Gastroesophageal sphincter (tissue), 4 donors: ENCODE measurements around the gene ACIN1. TPM values are rescaled to one million over a fixed set of nuclear protein-coding genes. Genes with fewer than 3 reads are reported as not detected.

Experiments
- ATAC-seq: fragments of 150-250 bp; one replicate; pipeline ENCODE4 v1.9.1; 2016; ENCODE audit warnings: mild to moderate bottlenecking, moderate library complexity
- H3K27ac ChIP-seq, 4 donors: fragments of 200-600 bp; sonication (generic) in 3 of 4; 1 replicate in 3 of 4; 2 replicates in 1 of 4; pipeline ENCODE4 v1.5.1; 2016 to 2019
- H3K27me3 ChIP-seq: fragments of 200-600 bp; sonication (generic); one replicate; pipeline ENCODE4 v1.5.1; 2019
- H3K36me3 ChIP-seq, 2 donors: fragments of 200-600 bp; sonication (generic); one replicate each; pipeline ENCODE4 v1.5.1; 2019; ENCODE audit warnings: control low read depth in 1 of 2
- H3K4me1 ChIP-seq, 3 donors: fragments of 200-600 bp; sonication (generic); 1 replicate in 2 of 3; 2 replicates in 1 of 3; pipeline ENCODE4 v1.5.1; 2016 to 2019; ENCODE audit warnings: control low read depth in 2 of 3
- H3K4me3 ChIP-seq, 2 donors: fragments of 200-600 bp; sonication (generic); one replicate each; pipeline ENCODE4 v1.5.1; 2019; ENCODE audit warnings: mild to moderate bottlenecking in 1 of 2, moderate library complexity in 1 of 2
- H3K9me3 ChIP-seq, 3 donors: fragments of 200-600 bp; sonication (generic); one replicate each; pipeline ENCODE4 v1.5.1; 2017 to 2019; ENCODE audit warnings: control low read depth in 2 of 3
- EP300 ChIP-seq: sonication (generic); formaldehyde crosslinking; IDR thresholded peaks from one replicate; pipeline ENCODE4 v1.6.1; 2017; ENCODE audit warnings: antibody characterized with exemption, mild to moderate bottlenecking
- POLR2A ChIP-seq, 2 donors: fragments of 450-650 bp; IDR thresholded peaks; one replicate each; pipeline ENCODE4 v1.6.1; 2017; ENCODE audit warnings: antibody characterized with exemption in 2 of 2, mild to moderate bottlenecking in 2 of 2, moderate library complexity in 1 of 2
- POLR2AphosphoS5 ChIP-seq: sonication (generic); formaldehyde crosslinking; IDR thresholded peaks from one replicate; pipeline ENCODE4 v1.6.1; 2017; ENCODE audit warnings: antibody characterized with exemption
- WGBS, 2 donors: methylation state at CpG; one replicate each; pipeline ENCODE4 v1.1.5; 2018; ENCODE audit warnings: low coverage in 1 of 2; 5-methylcytosine and 5-hydroxymethylcytosine counted together
- total RNA-seq, 4 donors: library from RNA; depleted of rRNA; stranded (reverse); fragments of >200 nt; gene quantifications; one replicate each; pipeline ENCODE4 v1.1.0, GENCODE V29; 2016
- TF ChIP-seq, protein P1 (sequence below), 4 experiments: fragments of 200-600 bp in 2 of 4; fragments of 450-650 bp in 2 of 4; sonication (generic) in 1 of 4; IDR thresholded peaks; one replicate each; pipeline ENCODE4 v1.5.1; 2017 to 2019; ENCODE audit warnings: antibody characterized with exemption in 4 of 4, mild to moderate bottlenecking in 2 of 4, moderate library complexity in 2 of 4

Gene ACIN1
- total RNA-seq, 4 donors from 2014 or later, result 55.7 to 121 (median 91.8) TPM

DNA sequence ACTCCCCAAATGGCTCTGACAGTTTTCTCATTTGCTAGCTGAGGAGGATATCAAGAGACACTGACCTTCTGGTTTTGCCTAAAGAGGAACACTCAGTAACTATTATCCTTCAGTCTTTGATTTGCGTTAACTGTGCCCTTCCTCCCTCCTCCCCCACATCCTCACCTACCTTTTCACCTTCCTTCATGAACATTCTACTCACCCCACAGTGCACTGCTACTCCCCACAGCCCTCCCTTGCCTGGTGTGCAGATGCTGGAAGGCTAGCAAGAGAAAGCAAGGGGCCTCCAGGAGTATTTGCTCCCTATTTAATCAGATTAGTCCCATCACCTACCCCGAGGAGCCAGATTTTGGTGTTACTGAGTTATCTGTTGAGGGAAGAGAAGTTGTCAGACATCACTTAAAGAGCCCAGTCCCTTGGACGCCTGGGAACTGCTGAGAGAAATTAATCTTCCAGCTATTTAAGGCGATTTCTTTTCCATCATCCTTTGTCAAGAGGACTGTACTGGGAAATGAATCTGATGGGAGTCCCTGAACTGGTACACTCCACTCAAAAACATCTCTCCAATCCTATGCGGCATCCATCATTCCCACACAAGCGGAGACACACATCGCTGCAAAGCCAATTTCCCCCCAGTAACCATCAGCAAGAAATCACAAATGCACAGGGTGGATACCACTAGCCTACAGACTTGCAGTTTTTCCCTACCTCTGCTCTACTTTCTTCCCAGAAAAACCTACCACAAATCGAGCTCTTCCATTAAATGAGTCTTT, 71.7 kb downstream of the ACIN1 start:
- no peak for TF ChIP-seq POLR2A (IDR thresholded peaks at IDR 0.05)
- TF ChIP-seq EP300, result no peak
- TF ChIP-seq, protein P1, sequence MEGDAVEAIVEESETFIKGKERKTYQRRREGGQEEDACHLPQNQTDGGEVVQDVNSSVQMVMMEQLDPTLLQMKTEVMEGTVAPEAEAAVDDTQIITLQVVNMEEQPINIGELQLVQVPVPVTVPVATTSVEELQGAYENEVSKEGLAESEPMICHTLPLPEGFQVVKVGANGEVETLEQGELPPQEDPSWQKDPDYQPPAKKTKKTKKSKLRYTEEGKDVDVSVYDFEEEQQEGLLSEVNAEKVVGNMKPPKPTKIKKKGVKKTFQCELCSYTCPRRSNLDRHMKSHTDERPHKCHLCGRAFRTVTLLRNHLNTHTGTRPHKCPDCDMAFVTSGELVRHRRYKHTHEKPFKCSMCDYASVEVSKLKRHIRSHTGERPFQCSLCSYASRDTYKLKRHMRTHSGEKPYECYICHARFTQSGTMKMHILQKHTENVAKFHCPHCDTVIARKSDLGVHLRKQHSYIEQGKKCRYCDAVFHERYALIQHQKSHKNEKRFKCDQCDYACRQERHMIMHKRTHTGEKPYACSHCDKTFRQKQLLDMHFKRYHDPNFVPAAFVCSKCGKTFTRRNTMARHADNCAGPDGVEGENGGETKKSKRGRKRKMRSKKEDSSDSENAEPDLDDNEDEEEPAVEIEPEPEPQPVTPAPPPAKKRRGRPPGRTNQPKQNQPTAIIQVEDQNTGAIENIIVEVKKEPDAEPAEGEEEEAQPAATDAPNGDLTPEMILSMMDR (IDR thresholded peaks at IDR 0.05), result no peak
- TF ChIP-seq POLR2AphosphoS5, result no peak
- ATAC-seq, result no peak
- Histone ChIP-seq H3K27ac (no peak overlapping the region), H3K27me3 (no peaks in the 10 kb centered on the region), H3K4me3 (no peak overlapping the region), H3K4me1 (peaks cover 0 to 6% (median 0%) of the 10 kb centered on the region in 3 donors), H3K9me3 (no peaks in the 10 kb centered on the region), H3K36me3 (peaks cover 0 to 46% of the 10 kb centered on the region in 2 donors)
- 67 to 74% methylated on average over 4 to 8 of the region's 8 CpGs for WGBS, 2 donors

GRCh38 chr14:23021889-23022442, 73.0 kb downstream of the ACIN1 start:
- Histone ChIP-seq H3K36me3 (peaks cover 0 to 35% of the 10 kb centered on the region in 2 donors), H3K27me3 (no peaks in the 10 kb centered on the region), H3K9me3 (no peaks in the 10 kb centered on the region), H3K4me3 (no peak overlapping the region), H3K27ac (no peak overlapping the region), H3K4me1 (no peaks in the 10 kb centered on the region)
- 59 to 60% methylated on average over 1 to 7 of the region's 7 CpGs for WGBS, 2 donors
- no peak for ATAC-seq
- TF ChIP-seq, protein P1 (IDR thresholded peaks at IDR 0.05), result no peak
- TF ChIP-seq EP300 (no peak), POLR2AphosphoS5 (no peak), POLR2A (IDR thresholded peaks at IDR 0.05) (no peak)

- no peaks in the 10 kb centered on the region for H3K27me3 ChIP-seq
- ATAC-seq, result no peak
- WGBS, 2 donors, result 51 to 65% methylated on average over 9 of the region's 9 CpGs
- H3K27ac ChIP-seq, result no peak overlapping the region
- no peaks in the 10 kb centered on the region for H3K4me1 ChIP-seq
- no peak for TF ChIP-seq EP300
- no peak for TF ChIP-seq POLR2AphosphoS5
- no peak overlapping the region for H3K4me3 ChIP-seq
- no peaks in the 10 kb centered on the region for H3K9me3 ChIP-seq
- peaks cover 0 to 30% of the 10 kb centered on the region in 2 donors for H3K36me3 ChIP-seq
Observed at GRCh38 chr14:23021434-23021833, 73.5 kb downstream of the ACIN1 start.

GRCh38 chr14:23020143-23021128, 74.5 kb downstream of the ACIN1 start:
- Histone ChIP-seq H3K9me3 (no peaks in the 10 kb centered on the region), H3K27me3 (no peaks in the 10 kb centered on the region), H3K4me1 (no peaks in the 10 kb centered on the region), H3K4me3 (no peak overlapping the region), H3K36me3 (peaks cover 0 to 20% of the 10 kb centered on the region in 2 donors), H3K27ac (no peak overlapping the region)
- TF ChIP-seq, protein P1 (IDR thresholded peaks at IDR 0.05), result no peak
- TF ChIP-seq EP300 (no peak), POLR2A (IDR thresholded peaks at IDR 0.05) (no peak), POLR2AphosphoS5 (no peak)
- no peak for ATAC-seq
- WGBS, 2 donors, result 90 to 100% methylated on average over 2 to 5 of the region's 7 CpGs

DNA sequence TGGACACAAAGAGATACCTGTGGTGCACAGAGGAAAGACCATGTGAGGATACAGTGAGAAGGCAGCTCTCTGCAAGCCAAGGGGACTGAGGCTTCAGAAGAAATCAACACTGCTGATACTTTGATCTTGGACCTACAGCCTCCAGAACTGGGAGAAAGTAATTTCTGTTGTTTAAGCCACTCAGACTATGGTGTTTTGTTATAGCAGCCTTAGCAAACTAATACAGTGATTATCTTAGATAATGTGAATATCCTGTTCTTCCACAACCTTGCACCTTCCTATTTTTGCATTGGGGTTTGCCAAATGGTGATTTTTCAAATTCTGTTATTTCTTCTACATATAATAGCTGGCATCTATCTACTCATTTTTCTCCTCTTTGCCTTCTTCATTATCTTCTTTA, 76.8 kb downstream of the ACIN1 start:
- Histone ChIP-seq H3K27ac (no peak overlapping the region), H3K27me3 (no peaks in the 10 kb centered on the region), H3K4me1 (no peaks in the 10 kb centered on the region), H3K9me3 (no peaks in the 10 kb centered on the region), H3K4me3 (no peak overlapping the region), H3K36me3 (no peaks in the 10 kb centered on the region)
- TF ChIP-seq POLR2AphosphoS5, result no peak
- TF ChIP-seq EP300, result no peak
- TF ChIP-seq, protein P1 (IDR thresholded peaks at IDR 0.05), result no peak
- TF ChIP-seq POLR2A (IDR thresholded peaks at IDR 0.05), result no peak
- no peak for ATAC-seq
